Vagina (tissue), 2 donors: Measurements from ENCODE around the gene CD300A. TPM values are rescaled to one million over a fixed set of nuclear protein-coding genes. Genes with fewer than 3 reads are reported as not detected.
A peak's percentile ranks its signal among the peaks of the same experiment; 100 is the strongest.

Source experiments
- DNase-seq, 2 donors: peaks; one replicate each; pipeline ENCODE4 v3.0.0-alpha.2; 2017; ENCODE audit errors: extremely low spot score in 2 of 2
- H3K27ac ChIP-seq: fragments of 200-600 bp; sonication (generic); one replicate; pipeline ENCODE4 v1.5.1; 2019
- H3K27me3 ChIP-seq: fragments of 200-600 bp; sonication (generic); one replicate; pipeline ENCODE4 v1.5.1; 2019
- H3K36me3 ChIP-seq, 2 donors: fragments of 200-600 bp; sonication (generic); one replicate each; pipeline ENCODE4 v1.5.1; 2017 to 2019
- H3K4me1 ChIP-seq: fragments of 200-600 bp; sonication (generic); one replicate; pipeline ENCODE4 v1.5.1; 2019
- H3K4me3 ChIP-seq, 2 donors: fragments of 200-600 bp; sonication (generic); 1 replicate in 1 of 2; 2 replicates in 1 of 2; pipeline ENCODE4 v1.5.1; 2016 to 2019
- H3K9me3 ChIP-seq: fragments of 200-600 bp; sonication (generic); one replicate; pipeline ENCODE4 v1.5.1; 2019
- CTCF ChIP-seq, 3 experiments: fragments of 450-650 bp in 2 of 3; fragments of 200-600 bp in 1 of 3; sonication (generic) in 1 of 3; IDR thresholded peaks; one replicate each; pipeline ENCODE4 v1.5.1; 2017 to 2019; ENCODE audit warnings: antibody characterized with exemption in 3 of 3, mild to moderate bottlenecking in 2 of 3, moderate library complexity in 2 of 3
- POLR2A ChIP-seq, 2 donors: fragments of 450-650 bp; IDR thresholded peaks; one replicate each; pipeline ENCODE4 v1.6.1; 2017; ENCODE audit warnings: antibody characterized with exemption in 2 of 2, mild to moderate bottlenecking in 2 of 2, moderate library complexity in 2 of 2
- POLR2AphosphoS5 ChIP-seq, 2 donors: sonication (generic); formaldehyde crosslinking; IDR thresholded peaks; one replicate each; pipeline ENCODE4 v1.9.0; 2017; ENCODE audit warnings: antibody characterized with exemption in 2 of 2, mild to moderate bottlenecking in 2 of 2, low read depth in 1 of 2; ENCODE audit not compliant: insufficient read depth in 1 of 2
- intact Hi-C: fragments of 100-400 bp; cut with DNase I; formaldehyde crosslinking; loops from one replicate; pipeline ENCODE4 v1.15.1; 2023
- total RNA-seq: library from RNA; depleted of rRNA; stranded (reverse); fragments of >200 nt; gene quantifications from one replicate; pipeline ENCODE4 v1.2.3, GENCODE V29; 2016

CD300A gene
- total RNA-seq, 1 donor from 2014 or later: 4.2 TPM

- no peaks in the 10 kb centered on the region for H3K27me3 ChIP-seq
- peak in 1 of 2 donors; percentile 71 for DNase-seq
- H3K27ac ChIP-seq: no peak overlapping the region
- no peaks in the 10 kb centered on the region for H3K4me1 ChIP-seq
- H3K9me3 ChIP-seq: no peaks in the 10 kb centered on the region
- intact Hi-C loops: no loop called here
- TF ChIP-seq POLR2AphosphoS5 (IDR thresholded peaks at IDR 0.05; ENCODE audit: insufficient read depth in 1 of 2, low read depth in 1 of 2): no peak
- no peak for TF ChIP-seq CTCF (IDR thresholded peaks at IDR 0.05)
- no peak for TF ChIP-seq POLR2A (IDR thresholded peaks at IDR 0.05)
- no peaks in the 10 kb centered on the region for H3K36me3 ChIP-seq
- H3K4me3 ChIP-seq: no peak overlapping the region
Measured at GRCh38 chr17:74524653-74525464, 58.4 kb downstream of the CD300A start.

GRCh38 chr17:74525465-74525725, 59.0 kb downstream of the CD300A start:
- Histone ChIP-seq H3K4me1 (no peaks in the 10 kb centered on the region), H3K4me3 (no peak overlapping the region), H3K27ac (no peak overlapping the region), H3K27me3 (no peaks in the 10 kb centered on the region), H3K9me3 (no peaks in the 10 kb centered on the region), H3K36me3 (no peaks in the 10 kb centered on the region)
- intact Hi-C loops: no loop called here
- no peak for DNase-seq
- TF ChIP-seq CTCF (IDR thresholded peaks at IDR 0.05) (no peak), POLR2AphosphoS5 (IDR thresholded peaks at IDR 0.05; ENCODE audit: insufficient read depth in 1 of 2, low read depth in 1 of 2) (no peak), POLR2A (IDR thresholded peaks at IDR 0.05) (no peak)

- no peak overlapping the region for H3K4me3 ChIP-seq
- H3K27ac ChIP-seq: no peak overlapping the region
- peak; percentile 37 to 92 for DNase-seq
- H3K27me3 ChIP-seq: no peaks in the 10 kb centered on the region
- no peaks in the 10 kb centered on the region for H3K9me3 ChIP-seq
- no peaks in the 10 kb centered on the region for H3K4me1 ChIP-seq
- H3K36me3 ChIP-seq: no peaks in the 10 kb centered on the region
- TF ChIP-seq CTCF (IDR thresholded peaks at IDR 0.05) (no peak), POLR2A (IDR thresholded peaks at IDR 0.05) (no peak), POLR2AphosphoS5 (IDR thresholded peaks at IDR 0.05; ENCODE audit: insufficient read depth in 1 of 2, low read depth in 1 of 2) (no peak)
- intact Hi-C loops: no loop called here
Measured at GRCh38 chr17:74525781-74526288, 59.4 kb downstream of the CD300A start.

GRCh38 chr17:74526681-74527080, 60.2 kb downstream of the CD300A start:
- Histone ChIP-seq H3K4me1 (no peaks in the 10 kb centered on the region), H3K36me3 (no peaks in the 10 kb centered on the region), H3K27me3 (no peaks in the 10 kb centered on the region), H3K27ac (no peak overlapping the region), H3K9me3 (no peaks in the 10 kb centered on the region), H3K4me3 (no peak overlapping the region)
- intact Hi-C loops: no loop called here
- TF ChIP-seq POLR2A (IDR thresholded peaks at IDR 0.05): no peak
- no peak for TF ChIP-seq POLR2AphosphoS5 (IDR thresholded peaks at IDR 0.05; ENCODE audit: insufficient read depth in 1 of 2, low read depth in 1 of 2)
- TF ChIP-seq CTCF (IDR thresholded peaks at IDR 0.05): no peak
- DNase-seq: peak in 1 of 2 donors; percentile 34

GRCh38 chr17:74527081-74527480, 60.6 kb downstream of the CD300A start:
- intact Hi-C loops: no loop called here
- peak in 1 of 2 donors; percentile 54 for DNase-seq
- Histone ChIP-seq H3K4me3 (no peak overlapping the region), H3K36me3 (no peaks in the 10 kb centered on the region), H3K27ac (no peak overlapping the region), H3K4me1 (no peaks in the 10 kb centered on the region), H3K9me3 (no peaks in the 10 kb centered on the region), H3K27me3 (no peaks in the 10 kb centered on the region)
- TF ChIP-seq POLR2AphosphoS5 (IDR thresholded peaks at IDR 0.05; ENCODE audit: insufficient read depth in 1 of 2, low read depth in 1 of 2): no peak
- no peak for TF ChIP-seq CTCF (IDR thresholded peaks at IDR 0.05)
- TF ChIP-seq POLR2A (IDR thresholded peaks at IDR 0.05): no peak
